Measurements from ENCODE around the gene POLE.

Gene POLE

DNA sequence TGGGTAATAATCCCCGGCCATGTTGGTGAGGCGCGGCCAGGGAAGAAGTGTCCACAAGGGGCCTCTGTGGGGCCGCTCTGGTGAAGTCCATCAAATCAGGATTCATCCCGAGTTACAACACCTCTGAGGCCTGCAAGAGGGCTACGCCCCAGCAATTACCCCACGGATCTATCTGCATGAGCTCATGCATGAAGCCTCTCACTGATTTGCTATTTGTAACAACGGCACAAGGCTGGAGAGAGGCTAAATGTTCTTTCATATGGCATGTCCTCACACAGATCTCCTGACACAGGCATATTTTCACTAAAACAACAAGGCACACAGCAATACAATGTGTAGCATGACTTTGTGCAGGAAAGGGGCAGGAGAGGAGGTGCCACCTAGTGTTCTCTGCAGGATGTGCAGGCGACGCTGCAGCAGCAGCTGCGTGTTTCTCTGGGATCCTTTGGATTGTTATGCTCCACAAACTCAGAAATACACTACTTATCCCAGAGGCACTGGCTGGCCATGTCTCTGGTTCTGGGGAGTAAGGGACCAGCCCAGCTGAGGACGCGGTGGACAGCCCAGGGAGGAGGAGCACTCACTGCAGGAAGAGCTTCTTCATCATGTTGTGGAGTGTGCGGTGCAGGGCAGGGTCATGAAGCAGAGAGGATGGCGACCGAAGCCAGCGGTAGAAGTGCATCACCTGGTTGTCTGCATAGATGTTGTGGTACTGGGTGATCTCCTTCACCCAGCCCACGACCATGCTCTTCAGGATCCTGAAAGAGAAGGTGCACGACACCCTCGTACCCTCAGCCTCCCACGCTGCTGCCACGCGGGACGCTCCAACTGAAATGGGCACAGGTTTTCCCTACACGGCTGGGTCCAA is 48.4 kb downstream of the POLE start:
- TF ChIP-seq RAD21 (IDR thresholded peaks at IDR 0.05; ENCODE audit: low read depth) (peak; percentile 30; the same call in 1 of the 2 replicates), TEAD4 (IDR thresholded peaks at IDR 0.05) (no peak), MAX (IDR thresholded peaks at IDR 0.05) (no peak)
- TF ChIP-seq, protein P1, sequence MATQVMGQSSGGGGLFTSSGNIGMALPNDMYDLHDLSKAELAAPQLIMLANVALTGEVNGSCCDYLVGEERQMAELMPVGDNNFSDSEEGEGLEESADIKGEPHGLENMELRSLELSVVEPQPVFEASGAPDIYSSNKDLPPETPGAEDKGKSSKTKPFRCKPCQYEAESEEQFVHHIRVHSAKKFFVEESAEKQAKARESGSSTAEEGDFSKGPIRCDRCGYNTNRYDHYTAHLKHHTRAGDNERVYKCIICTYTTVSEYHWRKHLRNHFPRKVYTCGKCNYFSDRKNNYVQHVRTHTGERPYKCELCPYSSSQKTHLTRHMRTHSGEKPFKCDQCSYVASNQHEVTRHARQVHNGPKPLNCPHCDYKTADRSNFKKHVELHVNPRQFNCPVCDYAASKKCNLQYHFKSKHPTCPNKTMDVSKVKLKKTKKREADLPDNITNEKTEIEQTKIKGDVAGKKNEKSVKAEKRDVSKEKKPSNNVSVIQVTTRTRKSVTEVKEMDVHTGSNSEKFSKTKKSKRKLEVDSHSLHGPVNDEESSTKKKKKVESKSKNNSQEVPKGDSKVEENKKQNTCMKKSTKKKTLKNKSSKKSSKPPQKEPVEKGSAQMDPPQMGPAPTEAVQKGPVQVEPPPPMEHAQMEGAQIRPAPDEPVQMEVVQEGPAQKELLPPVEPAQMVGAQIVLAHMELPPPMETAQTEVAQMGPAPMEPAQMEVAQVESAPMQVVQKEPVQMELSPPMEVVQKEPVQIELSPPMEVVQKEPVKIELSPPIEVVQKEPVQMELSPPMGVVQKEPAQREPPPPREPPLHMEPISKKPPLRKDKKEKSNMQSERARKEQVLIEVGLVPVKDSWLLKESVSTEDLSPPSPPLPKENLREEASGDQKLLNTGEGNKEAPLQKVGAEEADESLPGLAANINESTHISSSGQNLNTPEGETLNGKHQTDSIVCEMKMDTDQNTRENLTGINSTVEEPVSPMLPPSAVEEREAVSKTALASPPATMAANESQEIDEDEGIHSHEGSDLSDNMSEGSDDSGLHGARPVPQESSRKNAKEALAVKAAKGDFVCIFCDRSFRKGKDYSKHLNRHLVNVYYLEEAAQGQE (IDR thresholded peaks at IDR 0.05; ENCODE audit: low read depth): no peak

GRCh38 chr12:132637811-132638210 is 49.3 kb downstream of the POLE start:
- TF ChIP-seq YY1 (IDR thresholded peaks at IDR 0.05; ENCODE audit: low read depth) (no peak), MAX (IDR thresholded peaks at IDR 0.05) (no peak), EGR1 (IDR thresholded peaks at IDR 0.05) (no peak)

- TF ChIP-seq TEAD4 (IDR thresholded peaks at IDR 0.05) (no peak), ZBTB7A (IDR thresholded peaks at IDR 0.05; ENCODE audit: low read depth) (no peak), USF1 (IDR thresholded peaks at IDR 0.05) (no peak), EP300 (IDR thresholded peaks at IDR 0.05; ENCODE audit: borderline replicate concordance) (no peak), EGR1 (IDR thresholded peaks at IDR 0.05) (no peak), TCF12 (IDR thresholded peaks at IDR 0.05; ENCODE audit: low read depth) (no peak), FOXM1 (IDR thresholded peaks at IDR 0.05; ENCODE audit: borderline replicate concordance, low read depth) (no peak), CEBPB (IDR thresholded peaks at IDR 0.05) (no peak), NFIC (IDR thresholded peaks at IDR 0.05) (no peak)
These were observed 51.8 kb downstream of the POLE start for GRCh38 chr12:132635076-132635955.

DNA sequence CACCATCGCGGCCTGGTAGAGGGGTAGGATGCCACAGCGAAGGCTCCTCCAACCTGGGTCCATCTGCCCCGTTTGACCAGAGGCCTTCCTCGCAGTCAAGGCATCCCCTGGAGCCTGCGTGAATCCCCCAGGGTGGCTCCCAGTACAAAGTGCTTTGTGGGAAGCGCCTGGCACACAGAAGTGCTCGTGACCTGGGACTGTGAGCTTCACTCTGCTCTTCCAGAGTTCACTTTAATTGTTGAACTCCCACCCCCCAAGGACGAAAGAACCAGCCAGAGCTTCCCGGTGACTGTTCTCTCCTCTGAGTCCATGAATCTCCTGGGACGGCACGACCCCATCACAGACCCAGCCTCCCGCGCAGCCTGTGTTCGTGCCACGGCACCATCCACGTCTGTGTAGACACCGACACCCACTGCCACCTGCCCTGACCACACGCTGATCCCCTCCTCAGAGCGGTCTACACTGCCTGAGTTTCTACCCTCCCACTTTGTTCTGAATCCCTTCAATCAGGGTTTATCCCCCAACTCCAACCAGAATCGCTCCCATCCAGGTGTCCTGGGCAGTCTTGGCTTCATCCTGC is 52.6 kb downstream of the POLE start:
- TF ChIP-seq ZBTB7A (IDR thresholded peaks at IDR 0.05; ENCODE audit: low read depth): no peak
- TF ChIP-seq CREB1 (IDR thresholded peaks at IDR 0.05; ENCODE audit: low read depth): no peak
- TF ChIP-seq TAF1 (IDR thresholded peaks at IDR 0.05; ENCODE audit: low read depth): no peak
- TF ChIP-seq, protein P1 (IDR thresholded peaks at IDR 0.05; ENCODE audit: low read depth): no peak
- TF ChIP-seq USF1 (IDR thresholded peaks at IDR 0.05): no peak
- TF ChIP-seq NFIC (IDR thresholded peaks at IDR 0.05): no peak
- no peak for TF ChIP-seq EP300 (IDR thresholded peaks at IDR 0.05; ENCODE audit: borderline replicate concordance)
- TF ChIP-seq MAX (IDR thresholded peaks at IDR 0.05): no peak
- TF ChIP-seq CEBPB (IDR thresholded peaks at IDR 0.05): no peak
- TF ChIP-seq EGR1 (IDR thresholded peaks at IDR 0.05): no peak

GRCh38 chr12:132633901-132634300 is 53.2 kb downstream of the POLE start:
- no peak for TF ChIP-seq TCF12 (IDR thresholded peaks at IDR 0.05; ENCODE audit: low read depth)
- TF ChIP-seq CREB1 (IDR thresholded peaks at IDR 0.05; ENCODE audit: low read depth): no peak
- TF ChIP-seq ZBTB7A (IDR thresholded peaks at IDR 0.05; ENCODE audit: low read depth): no peak
- no peak for TF ChIP-seq EP300 (IDR thresholded peaks at IDR 0.05; ENCODE audit: borderline replicate concordance)
- TF ChIP-seq FOXM1 (IDR thresholded peaks at IDR 0.05; ENCODE audit: borderline replicate concordance, low read depth): no peak
- TF ChIP-seq, protein P1 (IDR thresholded peaks at IDR 0.05; ENCODE audit: low read depth): no peak

Measured in Ishikawa (cell line).